DMS153 treated with DMSO at 0.1 percent for 48 hours (cell line): ENCODE measurements around the gene FIG4.
"Not testable (repeated sequence)": the region's sequence is repeated elsewhere in the genome, so short reads cannot be mapped to it uniquely, and the experiment has no call there.

Experiments
- DNase-seq: peaks from one replicate; lab custom pipeline; 2025; ENCODE audit not compliant: unreplicated experiment; lab: John Stamatoyannopoulos, UW

The FIG4 gene

GRCh38 chr6:109759098-109759955, 68.2 kb downstream of the FIG4 start:
- no peak for DNase-seq

GRCh38 chr6:109760208-109760607, 69.1 kb downstream of the FIG4 start:
- peak; percentile 32 for DNase-seq

- no peak for DNase-seq
Observed at GRCh38 chr6:109762166-109762565, 71.1 kb downstream of the FIG4 start.

GRCh38 chr6:109762769-109763441, 71.8 kb downstream of the FIG4 start:
- DNase-seq, result no peak

GRCh38 chr6:109766167-109766566, 75.1 kb downstream of the FIG4 start:
- no peak for DNase-seq

- DNase-seq, result no peak
Observed at GRCh38 chr6:109767961-109768360, 76.9 kb downstream of the FIG4 start.

- no peak for DNase-seq
Observed at GRCh38 chr6:109768485-109768884, 77.4 kb downstream of the FIG4 start.

GRCh38 chr6:109769213-109769612, 78.1 kb downstream of the FIG4 start:
- no peak for DNase-seq

GRCh38 chr6:109770047-109770446, 79.0 kb downstream of the FIG4 start:
- DNase-seq, result no peak

GRCh38 chr6:109770779-109771178, 79.7 kb downstream of the FIG4 start:
- DNase-seq, result no peak

- DNase-seq, result not testable (repeated sequence)
Observed at GRCh38 chr6:109771939-109772755, 81.1 kb downstream of the FIG4 start.

- DNase-seq, result no peak
Observed at GRCh38 chr6:109772883-109773431, 81.9 kb downstream of the FIG4 start.

- DNase-seq, result no peak
Observed at GRCh38 chr6:109781001-109781400, 89.9 kb downstream of the FIG4 start.

GRCh38 chr6:109782491-109782999, 91.4 kb downstream of the FIG4 start:
- no peak for DNase-seq

- DNase-seq, result no peak
Observed at GRCh38 chr6:109783250-109783986, 92.3 kb downstream of the FIG4 start.

- no peak for DNase-seq
Observed at GRCh38 chr6:109787312-109787711, 96.2 kb downstream of the FIG4 start.

GRCh38 chr6:109788687-109789086, 97.6 kb downstream of the FIG4 start:
- DNase-seq, result no peak

- no peak for DNase-seq
Observed at GRCh38 chr6:109790131-109790530, 99.0 kb downstream of the FIG4 start.

GRCh38 chr6:109791301-109791700, 100.2 kb downstream of the FIG4 start:
- no peak for DNase-seq

GRCh38 chr6:109793021-109793420, 101.9 kb downstream of the FIG4 start:
- no peak for DNase-seq
